Fibroblast of skin of right biceps (primary cell): ENCODE results near the gene CCL4L2.
"Not testable (repeated sequence)": the region's sequence is repeated elsewhere in the genome, so short reads cannot be mapped to it uniquely, and the experiment has no call there.

Experiments
- DNase-seq: peaks from one replicate; pipeline ENCODE4 v3.0.0-alpha.2; 2013

CCL4L2 gene

GRCh38 chr17:36221581-36222100 lies 10.8 kb downstream of the CCL4L2 start:
- DNase-seq, result not testable (repeated sequence)

- DNase-seq, result not testable (repeated sequence)
Observed at GRCh38 chr17:36222967-36223366, 12.1 kb downstream of the CCL4L2 start.

DNA sequence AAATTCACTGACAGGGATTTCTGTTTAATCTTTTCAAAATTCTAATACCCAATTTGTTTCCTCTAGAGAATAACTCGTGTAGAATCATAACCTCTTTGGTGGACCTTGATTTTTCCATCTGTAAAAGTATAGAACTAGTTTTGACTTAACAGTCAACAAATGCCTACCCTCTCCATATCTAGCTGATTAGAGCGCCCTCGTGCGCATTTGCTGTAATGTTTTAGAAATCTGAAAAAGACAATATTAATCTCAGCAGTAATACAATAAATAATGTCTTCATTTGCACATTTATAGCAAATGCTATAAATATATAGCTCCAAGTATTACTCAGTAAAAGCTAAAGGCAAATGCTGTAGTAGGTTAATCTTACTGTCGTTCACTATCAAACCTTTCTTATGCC lies 18.8 kb downstream of the CCL4L2 start:
- not testable (repeated sequence) for DNase-seq

GRCh38 chr17:36242046-36242445 lies 31.2 kb downstream of the CCL4L2 start:
- not testable (repeated sequence) for DNase-seq
